T47D (cell line): ENCODE results near the gene C3orf33.

Experiments
- DNase-seq, 2 experiments: peaks; one replicate each; pipeline versions ENCODE4 v3.0.0 to v3.0.0-alpha.2; 2011 to 2012; ENCODE audit warnings: low read depth in 1 of 2, low spot score in 1 of 2
- JUND ChIP-seq: IDR thresholded peaks from 2 replicates; pipeline ENCODE4 v1.6.1; 2012; ENCODE audit warnings: low read depth
- in situ Hi-C: cut with HindIII; loops from 2 replicates; pipeline ENCODE4 v1.10.0; 2016; ENCODE audit warnings: low sequenced_read_pairs, low pct_unique_long_range_greater_than_20kb

Gene C3orf33

GRCh38 chr3:155809181-155809580 lies 3.1 kb upstream of the C3orf33 start:
- no peak for DNase-seq
- in situ Hi-C loops = no loop called here
- no peak for TF ChIP-seq JUND

GRCh38 chr3:155807823-155808222 lies 1.7 kb upstream of the C3orf33 start:
- TF ChIP-seq JUND = no peak
- no peak for DNase-seq
- in situ Hi-C loops = no loop called here

- no peak for TF ChIP-seq JUND
- DNase-seq = peak in 1 of 2 experiments; percentile 65
- in situ Hi-C loops = no loop called here
Measured at GRCh38 chr3:155805204-155805801, 775 bp downstream of the C3orf33 start.

DNA sequence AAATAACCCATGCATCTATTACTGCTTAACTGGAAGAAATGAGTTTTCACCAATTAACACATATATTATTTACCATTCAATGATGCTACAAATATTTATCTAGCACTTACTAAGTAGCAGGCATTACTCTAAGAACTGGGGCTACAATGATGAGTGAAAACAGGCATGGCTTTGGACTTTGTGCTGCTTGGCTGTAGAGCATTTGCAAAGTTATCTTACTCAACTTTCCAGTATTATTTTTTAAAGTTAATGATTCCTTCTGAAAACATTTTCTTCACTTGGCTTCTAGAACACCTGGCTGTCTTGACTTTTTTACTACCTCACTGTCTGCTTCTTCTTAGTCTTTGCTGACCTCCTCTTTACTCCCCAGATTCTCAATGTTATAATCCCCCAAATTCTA lies 1.8 kb downstream of the C3orf33 start:
- TF ChIP-seq JUND = no peak
- no peak for DNase-seq
- in situ Hi-C loops = no loop called here

- in situ Hi-C loops = no loop called here
- TF ChIP-seq JUND = no peak
Measured at GRCh38 chr3:155792532-155792931, 13.5 kb downstream of the C3orf33 start.

GRCh38 chr3:155791190-155791589 lies 14.9 kb downstream of the C3orf33 start:
- TF ChIP-seq JUND = no peak
- in situ Hi-C loops = no loop called here
- DNase-seq = peak in 1 of 2 experiments; percentile 46

More at GRCh38 chr3:155792532-155792931, 13.5 kb downstream of the C3orf33 start:
- DNase-seq = no peak

DNA sequence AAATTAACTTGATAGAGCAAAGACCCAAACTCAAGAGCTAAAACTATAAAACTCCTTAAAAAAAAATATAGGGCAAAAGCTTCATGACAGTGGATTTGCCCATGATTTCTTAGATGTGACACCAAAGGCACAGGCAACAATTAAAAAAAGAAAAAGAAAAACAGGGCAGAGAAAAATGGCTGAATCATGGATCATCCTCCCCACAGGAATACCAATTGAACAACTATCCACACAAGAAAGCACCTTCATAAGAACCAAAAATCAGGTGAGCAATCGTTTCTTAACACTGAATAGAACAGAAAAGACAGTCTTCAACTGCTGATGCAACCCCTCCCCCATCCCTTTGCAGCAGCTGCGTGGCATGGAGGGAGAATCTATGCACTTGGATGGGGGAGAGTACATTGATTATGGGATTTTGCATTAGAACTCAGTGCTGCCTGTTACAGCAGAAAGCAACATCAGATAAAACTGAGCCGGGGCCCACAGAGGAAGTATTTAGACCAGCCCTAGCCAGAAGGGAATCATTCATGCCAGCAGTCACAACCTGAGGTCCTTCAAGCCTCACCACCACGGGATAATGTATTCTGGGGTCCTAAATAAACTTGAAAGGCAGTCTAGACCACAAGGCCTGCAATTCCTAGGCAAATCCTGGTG lies 15.7 kb downstream of the C3orf33 start:
- DNase-seq = no peak
- in situ Hi-C loops = no loop called here
- TF ChIP-seq JUND = no peak

DNA sequence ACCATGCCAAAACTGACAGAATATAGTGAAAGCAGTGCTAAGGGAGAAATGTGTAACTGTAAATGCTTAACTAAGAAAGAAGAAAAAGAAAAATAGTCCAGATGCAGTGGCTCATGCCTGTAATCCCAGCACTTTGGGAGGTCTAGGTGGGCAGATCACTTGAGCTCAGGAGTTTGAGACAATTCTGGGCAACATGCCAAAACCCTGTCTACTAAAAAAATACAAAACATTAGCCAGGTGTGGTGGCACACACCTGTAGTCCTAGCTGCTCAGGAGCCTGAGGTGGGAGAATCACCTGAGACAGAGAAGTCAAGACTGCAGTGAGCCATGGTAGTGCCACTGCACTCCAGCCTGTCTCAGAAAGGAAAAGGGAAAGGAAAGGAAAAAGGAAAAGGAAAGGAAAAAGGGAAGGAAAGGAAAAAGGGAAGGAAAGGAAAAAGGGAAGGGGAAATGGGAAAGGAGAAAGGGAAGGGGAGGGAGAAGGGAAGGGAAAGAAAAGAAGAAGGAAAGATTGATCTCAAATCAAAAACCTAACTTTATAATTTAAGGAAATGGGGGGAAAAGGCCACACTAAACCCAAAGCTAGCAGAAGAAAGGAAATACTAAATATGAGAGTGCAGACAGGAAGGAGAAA lies 20.3 kb downstream of the C3orf33 start:
- no peak for DNase-seq

GRCh38 chr3:155782390-155782953 lies 23.6 kb downstream of the C3orf33 start:
- DNase-seq = peak in 1 of 2 experiments; percentile 90
- in situ Hi-C loops = no loop called here
- no peak for TF ChIP-seq JUND

More for the DNA sequence above, 20.3 kb downstream of the C3orf33 start:
- in situ Hi-C loops = no loop called here
- no peak for TF ChIP-seq JUND

DNA sequence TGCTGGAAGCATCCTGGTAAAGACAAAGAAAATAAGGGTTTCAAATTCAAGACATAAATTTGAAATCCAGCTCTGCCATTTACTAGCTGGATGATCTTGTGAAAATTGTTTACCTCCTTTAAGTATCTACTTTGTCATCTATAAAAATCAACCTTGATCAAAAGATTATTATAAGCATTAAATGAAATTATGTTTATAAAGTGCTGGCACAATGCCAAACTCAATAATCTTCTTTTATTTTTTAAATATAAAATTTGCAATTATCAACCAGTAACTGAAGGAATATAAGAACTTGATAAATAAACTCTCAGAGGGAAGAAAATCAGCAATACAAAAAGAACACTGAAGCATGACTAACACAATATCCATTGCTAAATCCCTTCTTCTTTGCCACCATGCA lies 25.8 kb downstream of the C3orf33 start:
- no peak for DNase-seq
- TF ChIP-seq JUND = no peak
- in situ Hi-C loops = no loop called here

DNA sequence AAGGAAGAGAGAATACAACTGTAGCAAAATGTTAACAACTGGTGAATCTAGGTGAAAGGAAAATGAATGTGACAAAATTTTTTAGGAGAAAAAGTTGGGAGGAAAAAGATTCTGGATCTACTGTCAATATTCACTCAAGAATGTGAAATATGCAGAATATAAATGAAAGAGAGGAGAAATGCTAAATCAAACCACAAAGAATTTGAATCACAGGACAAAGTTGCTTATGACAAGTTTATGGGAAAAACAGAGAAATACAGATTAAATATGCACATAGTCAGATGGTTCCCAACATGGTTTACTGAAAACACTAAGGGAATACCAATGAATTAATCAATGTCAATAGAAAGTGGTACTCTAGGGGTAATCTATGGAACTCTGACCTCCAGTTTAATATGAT lies 27.6 kb downstream of the C3orf33 start:
- in situ Hi-C loops = no loop called here
- no peak for DNase-seq
- no peak for TF ChIP-seq JUND

DNA sequence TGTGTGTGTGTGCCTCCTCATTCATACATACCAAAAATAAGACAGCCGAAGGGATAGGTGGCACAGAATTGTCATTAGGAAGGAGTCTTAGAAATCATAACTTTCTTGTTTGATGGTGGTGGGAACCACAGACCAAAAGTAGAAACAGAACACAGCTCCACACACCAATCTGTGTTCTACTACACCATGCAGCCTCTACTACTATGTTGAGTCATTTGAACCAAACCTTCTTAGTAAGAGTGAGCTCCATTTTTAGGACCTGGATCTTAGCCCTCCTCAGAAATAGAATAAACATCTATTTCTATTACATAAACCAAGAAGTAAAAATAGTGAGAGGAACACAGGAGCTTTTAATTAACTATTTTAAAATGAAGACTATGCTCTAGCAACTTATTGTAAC lies 33.3 kb downstream of the C3orf33 start:
- in situ Hi-C loops = no loop called here
- no peak for DNase-seq
- no peak for TF ChIP-seq JUND

GRCh38 chr3:155771126-155771525 lies 35.0 kb downstream of the C3orf33 start:
- no peak for DNase-seq
- no peak for TF ChIP-seq JUND
- in situ Hi-C loops = no loop called here
